T-helper 1 cell treated with Interleukin-12 subunit alpha and Interleukin-12 subunit beta and Interleukin-4 antibody, amounts not matched to agents 30 μg/mL and 1 μg/mL, for 36 hours (primary cell): ENCODE data around the gene TMC4.
"Not testable (repeated sequence)": the region's sequence is repeated elsewhere in the genome, so short reads cannot be mapped to it uniquely, and the experiment has no call there.

ENCODE experiments used
- H3K27ac Mint-ChIP-seq: one replicate; pipeline ENCODE4 v1.8.0; 2021; ENCODE audit warnings: mild to moderate bottlenecking, mixed read lengths
- H3K27me3 Mint-ChIP-seq: one replicate; pipeline ENCODE4 v1.8.0; 2021; ENCODE audit warnings: low read depth, mixed read lengths
- H3K36me3 Mint-ChIP-seq: one replicate; pipeline ENCODE4 v1.8.0; 2021; ENCODE audit warnings: low read depth, mixed read lengths
- H3K4me1 Mint-ChIP-seq: one replicate; pipeline ENCODE4 v1.8.0; 2021; ENCODE audit warnings: low read depth, mixed read lengths
- H3K4me3 Mint-ChIP-seq: one replicate; pipeline ENCODE4 v1.8.0; 2021; ENCODE audit warnings: mild to moderate bottlenecking, moderate library complexity, mixed read lengths
- H3K9me3 Mint-ChIP-seq: one replicate; pipeline ENCODE4 v1.8.0; 2021; ENCODE audit warnings: mixed read lengths

TMC4 gene, protein sequence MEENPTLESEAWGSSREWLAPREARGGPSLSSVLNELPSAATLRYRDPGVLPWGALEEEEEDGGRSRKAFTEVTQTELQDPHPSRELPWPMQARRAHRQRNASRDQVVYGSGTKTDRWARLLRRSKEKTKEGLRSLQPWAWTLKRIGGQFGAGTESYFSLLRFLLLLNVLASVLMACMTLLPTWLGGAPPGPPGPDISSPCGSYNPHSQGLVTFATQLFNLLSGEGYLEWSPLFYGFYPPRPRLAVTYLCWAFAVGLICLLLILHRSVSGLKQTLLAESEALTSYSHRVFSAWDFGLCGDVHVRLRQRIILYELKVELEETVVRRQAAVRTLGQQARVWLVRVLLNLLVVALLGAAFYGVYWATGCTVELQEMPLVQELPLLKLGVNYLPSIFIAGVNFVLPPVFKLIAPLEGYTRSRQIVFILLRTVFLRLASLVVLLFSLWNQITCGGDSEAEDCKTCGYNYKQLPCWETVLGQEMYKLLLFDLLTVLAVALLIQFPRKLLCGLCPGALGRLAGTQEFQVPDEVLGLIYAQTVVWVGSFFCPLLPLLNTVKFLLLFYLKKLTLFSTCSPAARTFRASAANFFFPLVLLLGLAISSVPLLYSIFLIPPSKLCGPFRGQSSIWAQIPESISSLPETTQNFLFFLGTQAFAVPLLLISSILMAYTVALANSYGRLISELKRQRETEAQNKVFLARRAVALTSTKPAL

DNA sequence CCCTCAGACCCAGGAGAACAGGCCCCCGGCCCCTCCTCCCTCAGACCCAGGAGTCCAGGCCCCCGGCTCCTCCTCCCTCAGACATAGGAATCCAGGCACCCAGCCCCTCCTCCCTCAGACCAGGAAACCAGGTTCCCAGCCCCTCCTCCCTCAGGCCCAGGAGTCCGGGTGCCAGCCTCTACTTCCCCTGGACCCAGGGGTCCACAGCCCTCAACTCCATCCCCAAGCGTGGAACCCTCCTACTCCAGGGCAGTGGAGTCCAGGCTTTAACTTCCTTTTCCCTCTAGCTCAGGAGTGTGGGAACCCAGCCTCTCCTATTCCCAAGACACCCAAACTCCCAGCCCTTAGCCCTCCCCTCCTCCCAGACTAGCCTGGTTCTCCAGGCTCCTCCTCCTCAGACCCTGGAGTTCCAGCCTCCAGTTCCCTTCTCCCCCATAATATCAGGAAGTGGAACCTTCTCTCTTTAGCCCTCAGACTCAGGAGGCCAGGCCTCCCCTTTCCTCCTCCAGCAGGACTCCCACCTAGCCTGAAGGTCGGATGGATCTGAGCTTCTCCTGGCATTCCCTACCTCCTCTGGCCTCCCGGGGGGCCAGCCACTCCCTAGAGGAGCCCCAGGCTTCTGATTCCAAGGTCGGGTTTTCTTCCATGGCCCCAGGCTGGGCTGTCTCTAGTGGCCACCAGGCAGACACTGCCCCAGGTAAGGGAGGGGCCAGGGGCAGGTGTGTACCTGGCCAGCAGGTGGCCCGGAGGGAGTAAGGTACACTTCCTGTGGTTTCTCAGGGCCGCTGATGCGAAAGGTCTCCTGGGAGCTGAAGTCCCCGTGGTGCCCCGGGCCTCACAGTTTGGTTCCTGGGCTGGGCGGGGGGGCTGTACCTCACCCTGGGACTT is at the start of gene TMC4:
TMC4 (minus strand) TSS at position 690 of the 888 bp plus-strand sequence; CDS start at position 647, 43 bp downstream.
- H3K9me3 Mint-ChIP-seq: no peaks in the 10 kb centered on the region
- no peaks in the 10 kb centered on the region for H3K27me3 Mint-ChIP-seq
- H3K4me1 Mint-ChIP-seq: peaks cover 1% of the 10 kb centered on the region
- H3K27ac Mint-ChIP-seq: no peak within 1 kb of the TSS
- H3K36me3 Mint-ChIP-seq: peaks cover 2% of the 10 kb centered on the region
- H3K4me3 Mint-ChIP-seq: no peak within 1 kb of the TSS

GRCh38 chr19:54221947-54222346 is 49.0 kb upstream of the TMC4 start:
- H3K36me3 Mint-ChIP-seq, H3K4me1 Mint-ChIP-seq, H3K27ac Mint-ChIP-seq: not testable (repeated sequence)

GRCh38 chr19:54219702-54220101 is 46.7 kb upstream of the TMC4 start:
- not testable (repeated sequence) for H3K4me3 Mint-ChIP-seq, H3K27ac Mint-ChIP-seq, H3K9me3 Mint-ChIP-seq, H3K36me3 Mint-ChIP-seq, H3K27me3 Mint-ChIP-seq, H3K4me1 Mint-ChIP-seq

More at GRCh38 chr19:54221947-54222346, 49.0 kb upstream of the TMC4 start:
- H3K9me3 Mint-ChIP-seq, H3K27me3 Mint-ChIP-seq, H3K4me3 Mint-ChIP-seq: not testable (repeated sequence)

- Mint-ChIP-seq H3K4me3 (no peak overlapping the region), H3K4me1 (peaks cover 6% of the 10 kb centered on the region), H3K27me3 (peaks cover 3% of the 10 kb centered on the region), H3K9me3 (no peaks in the 10 kb centered on the region), H3K27ac (no peak overlapping the region), H3K36me3 (peaks cover 6% of the 10 kb centered on the region)
These were observed 46.2 kb upstream of the TMC4 start for GRCh38 chr19:54218960-54219661.

GRCh38 chr19:54218259-54218658 is 45.3 kb upstream of the TMC4 start:
- Mint-ChIP-seq H3K4me1 (peaks cover 4% of the 10 kb centered on the region), H3K9me3 (no peaks in the 10 kb centered on the region), H3K27me3 (no peaks in the 10 kb centered on the region), H3K4me3 (no peak overlapping the region), H3K27ac (no peak overlapping the region), H3K36me3 (peaks cover 6% of the 10 kb centered on the region)

DNA sequence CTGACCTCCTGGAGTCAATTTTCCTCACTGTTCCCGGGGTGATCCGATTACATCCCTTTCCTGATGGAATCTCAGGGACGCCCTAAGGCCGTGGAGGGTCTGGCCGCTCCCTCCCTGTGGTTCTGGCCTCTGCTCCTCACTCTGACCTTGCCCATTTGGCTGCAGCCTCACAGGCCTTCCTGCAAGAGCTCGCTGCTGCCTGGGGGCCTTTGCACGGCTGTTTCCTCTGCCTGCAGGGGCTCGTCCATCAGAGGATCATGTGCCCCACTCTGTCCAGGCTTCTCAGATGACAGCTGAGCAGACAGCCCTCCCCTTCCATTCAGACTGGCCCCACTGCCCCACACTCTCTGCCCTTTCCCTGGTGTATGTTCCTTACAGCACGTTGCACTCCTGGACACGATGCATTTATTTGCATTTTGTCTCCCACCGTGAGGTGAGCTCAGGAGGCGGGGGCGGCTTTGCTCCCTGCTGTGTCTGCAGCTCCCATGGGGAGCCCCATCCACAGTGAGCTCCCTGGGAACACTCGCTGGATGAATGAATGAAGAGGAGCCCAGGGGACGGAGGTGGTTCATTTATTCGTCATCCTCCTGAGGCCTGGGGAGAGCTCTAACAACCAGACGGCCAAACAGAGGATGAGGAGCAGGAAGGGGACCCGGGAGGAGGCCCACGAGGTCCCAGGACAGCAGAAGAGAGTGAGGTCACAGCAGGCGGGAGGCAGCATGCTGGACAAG is 44.7 kb upstream of the TMC4 start:
- not testable (repeated sequence) for H3K27me3 Mint-ChIP-seq, H3K4me3 Mint-ChIP-seq, H3K27ac Mint-ChIP-seq, H3K9me3 Mint-ChIP-seq, H3K36me3 Mint-ChIP-seq, H3K4me1 Mint-ChIP-seq

GRCh38 chr19:54216869-54217268 is 43.9 kb upstream of the TMC4 start:
- H3K4me3 Mint-ChIP-seq: no peak overlapping the region
- H3K27ac Mint-ChIP-seq: no peak overlapping the region

DNA sequence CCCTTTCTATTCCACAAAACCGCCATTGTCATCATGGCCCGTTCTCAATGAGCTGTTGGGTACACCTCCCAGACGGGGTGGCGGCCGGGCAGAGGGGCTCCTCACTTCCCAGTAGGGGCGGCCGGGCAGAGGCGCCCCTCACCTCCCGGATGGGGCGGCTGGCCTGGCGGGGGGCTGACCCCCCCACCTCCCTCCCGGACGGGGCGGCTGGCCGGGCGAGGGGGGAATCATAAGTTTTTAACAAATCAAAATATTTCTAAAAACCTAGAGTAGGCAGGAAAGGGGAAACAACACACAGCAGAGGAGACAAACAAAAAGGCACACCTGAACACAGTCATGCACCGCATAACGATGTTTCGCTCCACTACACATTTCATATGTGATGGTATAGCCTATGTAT is 41.8 kb upstream of the TMC4 start:
- peaks cover 15% of the 10 kb centered on the region for H3K4me1 Mint-ChIP-seq
- not testable (repeated sequence) for H3K27me3 Mint-ChIP-seq, H3K4me3 Mint-ChIP-seq, H3K9me3 Mint-ChIP-seq, H3K27ac Mint-ChIP-seq
- H3K36me3 Mint-ChIP-seq: peaks cover 19% of the 10 kb centered on the region

More at GRCh38 chr19:54216869-54217268, 43.9 kb upstream of the TMC4 start:
- H3K4me1 Mint-ChIP-seq: no peaks in the 10 kb centered on the region
- no peaks in the 10 kb centered on the region for H3K9me3 Mint-ChIP-seq
- no peaks in the 10 kb centered on the region for H3K27me3 Mint-ChIP-seq
- H3K36me3 Mint-ChIP-seq: peaks cover 8% of the 10 kb centered on the region

DNA sequence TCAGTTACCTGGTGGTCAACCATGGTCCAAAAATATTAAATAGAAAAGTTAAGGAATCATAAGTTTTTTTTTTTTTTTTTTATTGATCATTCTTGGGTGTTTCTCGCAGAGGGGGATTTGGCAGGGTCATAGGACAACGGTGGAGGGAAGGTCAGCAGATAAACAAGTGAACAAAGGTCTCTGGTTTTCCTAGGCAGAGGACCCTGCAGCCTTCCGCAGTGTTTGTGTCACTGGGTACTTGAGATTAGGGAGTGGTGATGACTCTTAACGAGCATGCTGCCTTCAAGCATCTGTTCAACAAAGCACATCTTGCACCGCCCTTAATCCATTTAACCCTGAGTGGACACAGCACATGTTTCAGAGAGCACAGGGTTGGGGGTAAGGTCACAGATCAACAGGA is 41.3 kb upstream of the TMC4 start:
- not testable (repeated sequence) for H3K27ac Mint-ChIP-seq, H3K27me3 Mint-ChIP-seq, H3K9me3 Mint-ChIP-seq, H3K4me3 Mint-ChIP-seq
- Mint-ChIP-seq H3K4me1 (peaks cover 15% of the 10 kb centered on the region), H3K36me3 (peaks cover 19% of the 10 kb centered on the region)

DNA sequence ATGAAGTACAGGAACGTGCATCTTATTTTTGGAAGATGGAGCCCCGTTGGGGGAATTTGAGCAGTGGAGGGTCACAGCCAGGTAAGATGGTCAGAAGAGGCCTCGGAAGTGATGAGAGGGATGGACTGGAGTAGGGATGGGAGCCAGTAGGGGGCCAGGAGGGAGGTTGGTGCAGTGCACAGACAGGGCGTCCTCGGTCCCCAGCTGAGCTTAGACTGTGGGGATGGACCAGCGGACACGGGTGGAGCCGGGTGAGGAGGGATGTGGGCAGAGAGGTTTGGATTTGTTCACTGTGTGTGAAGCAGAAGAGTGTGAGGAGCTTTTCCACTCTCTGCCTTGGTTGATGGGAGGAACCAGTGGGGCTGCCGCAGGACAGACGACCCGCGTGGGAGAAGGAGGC is 38.3 kb upstream of the TMC4 start:
- Mint-ChIP-seq H3K4me1 (peaks cover 35% of the 10 kb centered on the region), H3K9me3 (no peaks in the 10 kb centered on the region), H3K4me3 (no peak overlapping the region), H3K27me3 (no peaks in the 10 kb centered on the region), H3K36me3 (peaks cover 37% of the 10 kb centered on the region), H3K27ac (peak overlapping the region; percentile 65)

- Mint-ChIP-seq H3K27me3 (no peaks in the 10 kb centered on the region), H3K27ac (peak overlapping the region; percentile 65), H3K9me3 (no peaks in the 10 kb centered on the region), H3K4me1 (peaks cover 45% of the 10 kb centered on the region), H3K4me3 (peak overlapping the region; percentile 39), H3K36me3 (peaks cover 43% of the 10 kb centered on the region)
These were observed 37.0 kb upstream of the TMC4 start for GRCh38 chr19:54209811-54210494.

GRCh38 chr19:54209058-54209810 is 36.3 kb upstream of the TMC4 start:
- H3K27ac Mint-ChIP-seq: no peak overlapping the region
- H3K4me3 Mint-ChIP-seq: no peak overlapping the region
- no peaks in the 10 kb centered on the region for H3K9me3 Mint-ChIP-seq
- peaks cover 51% of the 10 kb centered on the region for H3K4me1 Mint-ChIP-seq
- peaks cover 50% of the 10 kb centered on the region for H3K36me3 Mint-ChIP-seq
- no peaks in the 10 kb centered on the region for H3K27me3 Mint-ChIP-seq

DNA sequence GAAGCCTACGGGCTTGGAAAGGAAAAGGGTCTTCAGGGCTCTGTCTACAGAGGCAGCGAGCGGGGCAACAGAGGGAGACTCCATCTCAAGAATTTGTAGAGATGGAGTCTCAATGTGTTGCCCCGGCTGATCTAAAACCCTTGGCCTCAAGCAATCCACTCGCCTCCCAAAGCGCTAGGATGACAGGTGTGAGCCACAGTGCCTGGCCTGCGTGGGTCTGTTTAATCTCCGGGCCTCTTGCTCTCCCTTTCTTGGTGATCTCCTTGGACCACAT is 35.8 kb upstream of the TMC4 start:
- Mint-ChIP-seq H3K4me1 (peaks cover 51% of the 10 kb centered on the region), H3K36me3 (peaks cover 52% of the 10 kb centered on the region), H3K4me3 (peak overlapping the region; percentile 19)

More for the DNA sequence above, 35.8 kb upstream of the TMC4 start:
- H3K27me3 Mint-ChIP-seq: no peaks in the 10 kb centered on the region
- H3K9me3 Mint-ChIP-seq: no peaks in the 10 kb centered on the region
- peak overlapping the region; percentile 39 for H3K27ac Mint-ChIP-seq
